Stimulated activated naive CD8-positive, alpha-beta T cell treated with anti-CD3 and anti-CD28 coated beads, Interleukin-15, Interleukin-2, amounts not matched to agents 100 ng/mL and 50 ng/mL, for 24 hours (primary cell): ENCODE measurements around the gene C5.
A peak's percentile ranks its signal among the peaks of the same experiment; 100 is the strongest.

ENCODE experiments used
- H3K27ac Mint-ChIP-seq: one replicate; pipeline ENCODE4 v1.8.0; 2021; ENCODE audit warnings: mild to moderate bottlenecking, mixed read lengths
- H3K27me3 Mint-ChIP-seq: one replicate; pipeline ENCODE4 v1.8.0; 2021; ENCODE audit warnings: mixed read lengths
- H3K36me3 Mint-ChIP-seq: one replicate; pipeline ENCODE4 v1.8.0; 2021; ENCODE audit warnings: low read depth, mixed read lengths
- H3K4me1 Mint-ChIP-seq: one replicate; pipeline ENCODE4 v1.8.0; 2021; ENCODE audit warnings: low read depth, mixed read lengths
- H3K4me3 Mint-ChIP-seq: one replicate; pipeline ENCODE4 v1.8.0; 2021; ENCODE audit warnings: mild to moderate bottlenecking, mixed read lengths
- H3K9me3 Mint-ChIP-seq: one replicate; pipeline ENCODE4 v1.8.0; 2021; ENCODE audit warnings: mixed read lengths

C5 gene

GRCh38 chr9:120922404-120923195 is 127.5 kb downstream of the C5 start:
- Mint-ChIP-seq H3K36me3 (peaks cover 86% of the 10 kb centered on the region), H3K4me1 (peaks cover 68% of the 10 kb centered on the region), H3K27ac (peak overlapping the region; percentile 100), H3K27me3 (no peaks in the 10 kb centered on the region), H3K4me3 (peak overlapping the region; percentile 95), H3K9me3 (no peaks in the 10 kb centered on the region)

GRCh38 chr9:120921661-120922181 is 128.4 kb downstream of the C5 start:
- H3K4me1 Mint-ChIP-seq, result peaks cover 68% of the 10 kb centered on the region
- peak overlapping the region; percentile 100 for H3K27ac Mint-ChIP-seq
- H3K27me3 Mint-ChIP-seq, result no peaks in the 10 kb centered on the region
- H3K4me3 Mint-ChIP-seq, result peak overlapping the region; percentile 95
- H3K36me3 Mint-ChIP-seq, result peaks cover 95% of the 10 kb centered on the region
- no peaks in the 10 kb centered on the region for H3K9me3 Mint-ChIP-seq

DNA sequence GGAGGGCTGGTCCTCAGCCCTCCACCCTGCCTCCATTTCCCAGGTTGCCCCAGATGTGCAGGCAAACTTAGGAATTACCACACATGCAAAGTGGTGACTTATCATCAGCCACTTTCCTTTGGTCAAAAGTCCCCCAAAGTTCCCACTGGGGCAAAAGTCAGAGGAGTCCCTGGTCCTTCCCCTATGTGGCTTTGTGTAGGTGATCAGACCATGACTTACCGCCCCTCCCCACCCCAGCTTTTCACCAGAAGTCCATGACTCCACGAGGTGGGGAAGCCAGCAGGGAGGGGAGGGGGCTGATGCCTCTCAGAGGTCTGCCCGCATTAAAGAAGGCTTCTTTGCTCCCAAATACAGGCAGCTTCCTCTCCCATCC is 129.3 kb downstream of the C5 start:
- H3K4me3 Mint-ChIP-seq, result peak overlapping the region; percentile 95
- H3K27ac Mint-ChIP-seq, result peak overlapping the region; percentile 100
- no peaks in the 10 kb centered on the region for H3K27me3 Mint-ChIP-seq
- H3K4me1 Mint-ChIP-seq, result peaks cover 69% of the 10 kb centered on the region
- H3K36me3 Mint-ChIP-seq, result peaks cover 97% of the 10 kb centered on the region
- no peaks in the 10 kb centered on the region for H3K9me3 Mint-ChIP-seq

GRCh38 chr9:120919843-120920805 is 130.0 kb downstream of the C5 start:
- no peaks in the 10 kb centered on the region for H3K27me3 Mint-ChIP-seq
- H3K4me3 Mint-ChIP-seq, result peak overlapping the region; percentile 95
- no peaks in the 10 kb centered on the region for H3K9me3 Mint-ChIP-seq
- peaks cover 73% of the 10 kb centered on the region for H3K4me1 Mint-ChIP-seq
- peak overlapping the region; percentile 100 for H3K27ac Mint-ChIP-seq
- peaks cover 92% of the 10 kb centered on the region for H3K36me3 Mint-ChIP-seq

- no peaks in the 10 kb centered on the region for H3K27me3 Mint-ChIP-seq
- peaks cover 78% of the 10 kb centered on the region for H3K4me1 Mint-ChIP-seq
- H3K27ac Mint-ChIP-seq, result peak overlapping the region; percentile 100
- H3K36me3 Mint-ChIP-seq, result peaks cover 92% of the 10 kb centered on the region
- H3K4me3 Mint-ChIP-seq, result peak overlapping the region; percentile 95
- no peaks in the 10 kb centered on the region for H3K9me3 Mint-ChIP-seq
Measured at GRCh38 chr9:120918931-120919842, 130.9 kb downstream of the C5 start.

GRCh38 chr9:120917929-120918762 is 131.9 kb downstream of the C5 start:
- Mint-ChIP-seq H3K9me3 (no peaks in the 10 kb centered on the region), H3K27me3 (no peaks in the 10 kb centered on the region), H3K36me3 (peaks cover 92% of the 10 kb centered on the region), H3K4me1 (peaks cover 86% of the 10 kb centered on the region), H3K27ac (peak overlapping the region; percentile 100), H3K4me3 (peak overlapping the region; percentile 95)

DNA sequence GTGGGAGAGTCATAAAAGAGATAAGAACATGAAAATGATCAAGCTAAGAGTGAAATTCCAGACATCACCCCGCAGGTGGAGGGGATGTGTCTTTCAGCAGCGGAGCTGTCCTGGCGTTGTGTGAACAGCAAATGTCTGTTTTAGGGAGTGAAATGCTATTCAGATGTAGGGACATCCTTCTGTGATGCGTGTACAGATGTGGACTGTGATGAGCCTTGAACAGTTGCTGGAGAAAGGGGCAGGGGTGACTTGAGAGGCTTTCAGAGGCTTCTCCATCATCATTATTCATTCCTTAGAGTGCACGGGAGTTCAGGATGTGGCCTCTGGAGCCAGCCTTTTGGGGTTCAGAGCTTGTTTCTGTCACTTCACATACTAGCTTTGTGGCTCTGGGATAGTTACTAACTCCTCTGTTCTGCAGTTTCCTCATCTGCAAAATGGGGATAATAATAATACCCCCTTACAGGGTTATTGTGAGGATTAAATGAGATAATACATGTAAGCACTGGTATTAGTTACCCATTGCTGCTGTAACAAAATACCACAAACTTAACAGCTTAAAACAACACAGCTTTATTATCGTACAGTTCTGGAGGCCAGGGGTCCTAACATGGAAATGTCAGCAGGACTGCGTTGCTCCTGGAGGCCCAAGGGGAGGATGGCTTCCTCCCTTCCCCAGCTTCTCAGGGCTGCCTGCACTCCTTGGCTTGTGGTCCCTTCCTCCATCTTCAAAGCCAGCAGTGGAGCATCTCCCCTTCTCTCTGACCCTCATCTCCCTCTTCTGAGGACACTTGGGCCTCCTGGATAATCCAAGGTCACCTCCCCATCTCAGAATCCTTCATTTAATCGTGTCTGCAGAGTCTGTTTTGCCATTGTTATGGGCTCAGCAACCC is 132.8 kb downstream of the C5 start:
- Mint-ChIP-seq H3K4me1 (peaks cover 92% of the 10 kb centered on the region), H3K4me3 (peak overlapping the region; percentile 66), H3K27me3 (no peaks in the 10 kb centered on the region), H3K9me3 (no peaks in the 10 kb centered on the region), H3K36me3 (peaks cover 92% of the 10 kb centered on the region), H3K27ac (peak overlapping the region; percentile 80)

GRCh38 chr9:120916588-120916987 is 133.5 kb downstream of the C5 start:
- H3K4me3 Mint-ChIP-seq, result peak overlapping the region; percentile 69
- H3K36me3 Mint-ChIP-seq, result peaks cover 92% of the 10 kb centered on the region
- H3K4me1 Mint-ChIP-seq, result peaks cover 94% of the 10 kb centered on the region
- H3K27me3 Mint-ChIP-seq, result no peaks in the 10 kb centered on the region
- H3K9me3 Mint-ChIP-seq, result no peaks in the 10 kb centered on the region
- peak overlapping the region; percentile 80 for H3K27ac Mint-ChIP-seq

DNA sequence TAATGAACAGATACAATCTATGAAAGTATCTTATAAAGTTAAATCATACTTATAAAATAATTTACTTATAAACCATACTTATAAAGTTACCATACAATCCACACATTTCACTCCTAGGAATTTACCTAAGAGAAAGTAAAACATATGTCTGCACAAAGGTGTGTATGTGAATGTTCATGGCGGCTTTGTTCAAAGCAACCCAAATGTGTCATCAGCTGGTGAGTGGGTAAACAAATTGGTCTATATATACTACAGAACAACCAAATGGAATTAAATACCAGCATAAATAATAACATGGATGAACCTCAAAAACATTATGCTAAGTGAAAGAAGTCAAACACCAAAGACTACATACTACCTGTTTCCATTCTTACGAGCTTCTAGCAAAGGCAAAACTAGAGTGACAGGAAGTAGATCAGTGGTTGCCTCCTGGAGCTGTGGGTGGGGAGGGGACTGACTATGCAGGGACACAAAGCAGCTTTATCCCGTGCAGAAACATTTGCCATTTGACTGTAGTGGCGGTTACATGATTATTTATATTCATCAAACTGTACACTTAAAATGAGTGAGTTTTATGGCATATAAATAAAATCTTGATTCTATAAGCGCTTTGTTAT is 134.1 kb downstream of the C5 start:
- Mint-ChIP-seq H3K4me1 (peaks cover 95% of the 10 kb centered on the region), H3K9me3 (no peaks in the 10 kb centered on the region), H3K36me3 (peaks cover 92% of the 10 kb centered on the region), H3K4me3 (peak overlapping the region; percentile 69), H3K27me3 (no peaks in the 10 kb centered on the region), H3K27ac (peak overlapping the region; percentile 74)

GRCh38 chr9:120914953-120915352 is 135.1 kb downstream of the C5 start:
- Mint-ChIP-seq H3K4me1 (peaks cover 96% of the 10 kb centered on the region), H3K36me3 (peaks cover 93% of the 10 kb centered on the region), H3K27ac (peak overlapping the region; percentile 83), H3K27me3 (no peaks in the 10 kb centered on the region), H3K4me3 (peak overlapping the region; percentile 52), H3K9me3 (no peaks in the 10 kb centered on the region)

- Mint-ChIP-seq H3K27ac (peak overlapping the region; percentile 83), H3K36me3 (peaks cover 91% of the 10 kb centered on the region)
Measured at GRCh38 chr9:120914396-120914795, 135.7 kb downstream of the C5 start.

DNA sequence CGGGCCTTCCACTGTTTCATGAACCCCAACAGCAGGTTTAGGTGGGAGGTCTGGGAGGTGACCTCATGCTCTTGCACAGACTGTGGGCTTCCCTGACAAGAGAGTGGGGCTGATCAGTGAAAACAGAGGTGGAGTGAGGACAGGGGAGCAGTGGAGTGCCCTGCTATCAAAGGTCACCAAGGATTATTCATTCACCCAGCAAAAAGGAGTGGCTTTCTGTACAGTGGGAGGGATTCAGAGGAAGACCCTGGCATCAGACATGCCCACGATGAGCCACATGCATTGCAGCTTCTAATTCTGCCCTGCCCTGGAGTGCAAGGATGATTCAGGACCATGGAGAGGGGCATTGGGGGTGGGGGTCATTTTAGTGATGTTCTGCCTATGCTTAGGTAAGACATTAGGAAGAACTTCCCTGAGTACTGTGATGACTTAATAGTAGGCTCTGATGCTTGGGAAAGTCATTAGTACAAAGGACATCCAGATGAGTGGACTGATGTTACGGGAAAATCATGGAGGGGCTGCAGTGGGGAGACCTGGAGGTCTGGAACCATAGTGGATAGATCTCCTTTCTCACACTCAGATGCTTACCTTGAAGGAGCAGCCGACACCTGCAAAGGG is 136.3 kb downstream of the C5 start:
- Mint-ChIP-seq H3K4me1 (peaks cover 96% of the 10 kb centered on the region), H3K27ac (peak overlapping the region; percentile 86), H3K27me3 (no peaks in the 10 kb centered on the region), H3K9me3 (no peaks in the 10 kb centered on the region), H3K4me3 (peak overlapping the region; percentile 68), H3K36me3 (peaks cover 92% of the 10 kb centered on the region)

More at GRCh38 chr9:120914396-120914795, 135.7 kb downstream of the C5 start:
- Mint-ChIP-seq H3K27me3 (no peaks in the 10 kb centered on the region), H3K4me3 (peak overlapping the region; percentile 52), H3K4me1 (peaks cover 96% of the 10 kb centered on the region), H3K9me3 (no peaks in the 10 kb centered on the region)
